AG08396 (cell line): ENCODE data around the gene ROR2.
"Not testable (repeated sequence)": the region's sequence is repeated elsewhere in the genome, so short reads cannot be mapped to it uniquely, and the experiment has no call there.

ENCODE experiments used
- DNase-seq: peaks from one replicate; pipeline ENCODE4 v3.0.0; 2012; ENCODE audit warnings: low spot score, mixed read lengths

ROR2 gene

DNA sequence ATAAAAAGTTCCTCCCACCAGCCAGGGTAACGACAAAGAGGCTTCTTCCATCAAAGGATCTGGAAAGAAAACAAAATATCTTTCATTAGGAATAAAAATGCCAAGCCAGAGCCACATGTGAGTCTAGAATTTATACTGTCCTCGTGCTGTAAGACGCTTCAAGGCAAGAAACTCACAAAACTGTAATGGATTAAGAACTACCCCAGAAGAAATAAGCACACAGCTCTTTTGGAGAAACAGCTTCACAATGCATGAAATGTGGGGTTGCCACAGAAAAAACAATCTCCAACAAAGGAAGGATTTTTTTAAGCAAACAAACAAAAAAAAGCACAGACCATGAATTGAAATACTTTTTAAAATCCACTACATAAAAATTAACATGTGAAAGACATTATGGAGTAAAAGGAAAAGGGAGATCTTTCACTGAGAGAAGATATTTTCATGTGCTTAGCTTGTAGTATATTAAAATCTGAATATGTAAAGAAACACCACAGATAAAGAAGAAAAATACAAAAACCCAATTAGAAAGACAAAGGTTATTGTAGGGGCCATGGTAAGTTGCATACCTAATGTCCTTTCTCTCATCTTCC is 385.9 kb downstream of the ROR2 start:
- DNase-seq = no peak

DNA sequence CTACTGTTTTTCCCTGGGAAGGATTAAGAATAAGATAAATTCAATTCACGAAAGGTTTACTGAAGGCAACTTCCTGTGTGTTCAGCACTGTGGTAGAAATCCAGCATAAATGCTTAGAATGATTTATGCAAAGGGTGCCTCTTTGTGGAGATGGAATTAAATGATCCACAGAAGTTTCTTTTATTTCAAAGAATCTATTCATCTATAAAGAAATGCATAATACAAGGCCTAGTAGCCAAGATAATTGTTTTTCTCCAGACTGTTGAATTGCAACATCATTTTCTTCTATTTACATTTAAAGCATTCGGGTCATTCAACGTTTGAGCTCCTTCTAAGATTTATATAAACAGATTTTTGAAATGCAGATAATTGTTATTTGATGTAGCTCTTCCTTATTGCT is 387.6 kb downstream of the ROR2 start:
- no peak for DNase-seq

DNA sequence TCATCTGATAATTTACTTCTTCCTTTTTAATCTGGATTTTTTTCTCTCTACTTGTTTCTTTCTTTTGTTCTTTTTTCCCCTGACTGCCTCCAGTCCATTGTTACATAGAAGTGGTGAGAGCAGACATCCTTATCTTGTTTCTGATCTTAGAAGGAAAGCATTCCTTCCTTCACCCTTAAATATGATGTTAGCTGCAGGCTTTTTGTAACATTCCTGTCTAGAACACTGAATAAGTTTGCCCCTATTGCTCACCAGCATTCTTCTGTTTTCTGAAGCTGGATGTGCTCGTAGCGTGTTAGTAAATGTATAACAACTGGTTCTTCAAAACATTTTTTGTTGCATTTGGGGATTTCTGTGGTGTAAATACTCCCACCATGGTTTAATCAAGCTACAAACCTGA is 389.7 kb downstream of the ROR2 start:
- no peak for DNase-seq

DNA sequence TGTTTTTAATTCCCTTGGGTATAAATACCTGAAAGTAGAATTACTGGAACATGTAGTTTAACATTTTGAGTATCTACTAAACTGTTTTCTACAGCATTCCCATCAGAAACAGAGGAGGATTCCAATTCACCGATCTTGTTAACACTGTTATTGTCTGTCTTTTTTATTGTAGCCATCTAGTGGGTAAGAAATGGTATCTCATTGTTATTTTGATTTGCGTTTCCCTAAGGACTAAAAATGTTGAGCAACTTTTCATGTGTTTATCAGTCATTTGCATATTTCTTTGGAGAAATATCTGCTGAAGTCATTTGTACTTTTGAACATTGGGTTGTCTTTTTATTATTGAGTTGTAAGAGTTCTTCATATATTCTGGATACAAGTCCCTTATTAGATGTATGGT is 391.1 kb downstream of the ROR2 start:
- DNase-seq = no peak

DNA sequence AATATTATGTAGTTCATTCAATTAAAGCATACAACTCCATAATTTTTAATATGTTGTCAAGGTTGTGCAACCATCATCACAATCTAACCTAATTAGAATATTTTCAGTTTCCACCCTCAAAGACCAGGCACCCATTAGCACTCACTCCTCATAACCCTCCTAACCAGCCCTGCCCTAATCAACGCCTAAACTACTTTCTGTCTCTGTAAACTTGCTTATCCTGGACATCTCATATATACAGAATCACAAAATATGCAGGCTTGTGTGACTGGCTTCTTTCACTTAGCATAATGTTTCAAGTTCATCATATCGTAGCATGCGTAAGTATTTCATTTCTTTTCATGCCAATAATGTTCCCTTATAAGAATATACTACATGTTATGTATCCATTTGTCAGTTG is 391.6 kb downstream of the ROR2 start:
- DNase-seq = no peak

DNA sequence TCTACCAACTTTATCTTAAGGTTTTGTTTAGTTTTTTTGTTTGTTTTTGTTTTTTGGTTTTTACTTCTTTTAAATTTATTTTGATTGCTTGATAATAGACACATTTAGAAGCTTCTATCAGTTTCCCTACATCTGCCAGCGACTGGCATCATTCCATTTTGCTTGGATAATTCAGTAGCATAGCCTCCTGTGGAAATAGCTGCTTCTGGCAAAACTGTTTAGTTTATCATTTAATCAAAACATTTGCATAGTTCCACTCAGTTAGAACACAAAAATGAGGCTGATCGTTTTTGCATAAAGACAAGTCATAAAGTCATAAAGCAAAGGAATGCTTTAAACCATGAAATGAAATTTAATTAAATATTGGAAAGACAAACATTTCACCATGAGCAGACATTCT is 392.7 kb downstream of the ROR2 start:
- DNase-seq = no peak

DNA sequence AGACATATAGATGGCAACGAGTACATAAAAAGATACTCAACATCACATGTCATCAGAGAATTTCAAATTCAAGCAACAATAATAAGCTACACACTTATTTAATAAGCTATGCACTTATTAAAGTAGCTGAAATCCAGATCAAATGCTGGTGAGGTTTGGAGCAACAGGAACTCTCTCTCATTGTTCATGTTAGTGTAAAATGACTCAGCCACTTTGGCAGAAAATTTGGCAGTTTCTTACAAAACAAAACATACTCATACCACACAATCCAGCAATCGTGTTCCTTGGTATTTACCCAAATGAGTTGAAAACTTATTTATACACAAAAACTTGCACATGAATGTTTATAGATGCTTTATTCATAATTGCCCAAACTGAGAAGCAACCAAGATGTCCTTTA is 394.9 kb downstream of the ROR2 start:
- DNase-seq = no peak

DNA sequence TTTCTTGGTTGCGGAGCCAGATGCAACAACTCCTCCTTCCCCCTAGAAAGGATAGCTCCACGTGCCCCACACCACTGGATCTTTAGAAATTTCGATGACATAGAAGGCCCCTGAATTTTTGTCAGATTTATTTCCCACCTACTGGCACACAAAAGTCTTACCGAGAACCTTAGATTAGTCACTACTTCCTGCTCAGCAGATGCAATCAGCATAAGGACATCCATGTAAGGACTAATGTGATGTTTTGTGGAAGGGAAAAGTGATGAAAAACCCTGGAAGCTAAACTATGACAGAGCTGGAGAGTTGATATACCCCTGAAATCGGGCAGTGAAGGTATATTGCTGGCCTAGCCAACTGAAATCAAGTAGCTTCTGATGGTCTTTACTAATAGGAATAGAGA is 400.9 kb downstream of the ROR2 start:
- no peak for DNase-seq

DNA sequence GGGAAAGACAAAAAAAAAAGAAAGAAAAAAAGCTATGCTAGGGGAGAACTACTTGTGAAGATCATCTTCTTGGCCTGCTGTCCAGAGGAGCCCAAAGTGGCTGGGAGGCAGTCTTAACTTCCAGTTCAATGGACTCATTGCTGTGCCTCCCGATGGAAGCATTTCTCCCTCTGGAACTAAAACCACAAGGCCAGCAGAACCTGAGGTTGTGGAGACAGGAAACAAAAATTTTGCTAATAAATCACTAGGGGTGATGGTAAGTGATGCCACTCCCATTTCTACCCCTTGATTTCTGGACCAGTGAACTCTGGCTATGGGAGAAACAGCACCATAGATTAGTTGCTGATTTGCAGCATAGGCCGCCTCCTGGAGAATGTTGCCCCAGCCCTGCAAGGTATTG is 402.9 kb downstream of the ROR2 start:
- no peak for DNase-seq

DNA sequence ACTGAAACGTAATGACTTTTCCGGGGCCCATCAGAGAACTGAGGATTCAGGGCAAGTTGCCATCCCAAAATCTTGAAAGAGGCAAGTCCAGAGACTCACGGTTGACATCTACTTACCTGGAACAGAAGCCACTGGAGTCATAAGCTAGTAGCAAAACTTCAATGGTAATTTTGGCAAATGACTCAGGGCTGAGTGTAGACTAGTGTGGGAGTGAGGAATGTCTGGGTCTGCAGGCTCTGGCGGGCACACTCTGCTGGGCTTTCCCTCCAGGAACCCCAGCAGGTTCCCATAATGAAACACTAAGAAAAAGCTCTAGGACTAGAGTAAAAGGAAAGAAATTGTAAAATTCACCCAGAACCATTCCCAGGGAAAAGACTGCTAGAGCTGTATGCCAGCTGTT is 403.5 kb downstream of the ROR2 start:
- peak; percentile 23 for DNase-seq

DNA sequence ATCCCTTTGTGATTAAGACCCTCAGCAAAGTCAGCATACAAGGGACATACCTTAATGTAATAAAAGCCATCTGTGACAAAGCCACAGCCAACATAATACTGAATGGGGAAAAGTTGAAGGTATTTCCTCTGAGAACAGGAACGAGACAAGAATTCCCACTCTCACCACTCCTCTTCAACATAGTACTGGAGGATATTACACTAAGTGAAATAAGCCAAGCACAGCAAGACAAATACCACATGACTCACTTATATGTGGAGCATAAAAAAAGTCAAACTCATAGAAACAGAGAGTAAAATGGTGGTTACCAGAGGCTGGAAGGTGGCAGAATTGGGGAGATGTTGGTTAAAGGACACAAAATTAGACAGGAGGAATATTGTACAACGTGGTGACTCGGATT is 408.3 kb downstream of the ROR2 start:
- no peak for DNase-seq

DNA sequence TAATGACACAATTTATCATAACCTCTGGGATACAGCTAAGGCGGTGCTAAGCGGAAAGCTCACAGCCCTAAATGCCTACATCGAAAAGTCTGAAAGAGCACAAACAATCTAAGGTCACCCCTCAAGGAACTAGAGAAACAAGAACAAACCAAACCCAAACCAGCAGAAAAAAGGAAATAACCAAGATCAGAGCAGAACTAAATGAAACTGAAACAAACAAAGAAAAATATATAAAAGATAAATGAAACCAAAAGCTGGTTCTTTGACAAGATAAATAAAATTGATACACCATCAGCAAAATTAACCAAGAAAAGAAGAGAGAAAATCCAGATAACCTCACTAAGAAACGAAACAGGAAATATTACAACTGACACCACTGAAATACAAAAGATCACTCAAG is 409.5 kb downstream of the ROR2 start:
- DNase-seq = not testable (repeated sequence)

DNA sequence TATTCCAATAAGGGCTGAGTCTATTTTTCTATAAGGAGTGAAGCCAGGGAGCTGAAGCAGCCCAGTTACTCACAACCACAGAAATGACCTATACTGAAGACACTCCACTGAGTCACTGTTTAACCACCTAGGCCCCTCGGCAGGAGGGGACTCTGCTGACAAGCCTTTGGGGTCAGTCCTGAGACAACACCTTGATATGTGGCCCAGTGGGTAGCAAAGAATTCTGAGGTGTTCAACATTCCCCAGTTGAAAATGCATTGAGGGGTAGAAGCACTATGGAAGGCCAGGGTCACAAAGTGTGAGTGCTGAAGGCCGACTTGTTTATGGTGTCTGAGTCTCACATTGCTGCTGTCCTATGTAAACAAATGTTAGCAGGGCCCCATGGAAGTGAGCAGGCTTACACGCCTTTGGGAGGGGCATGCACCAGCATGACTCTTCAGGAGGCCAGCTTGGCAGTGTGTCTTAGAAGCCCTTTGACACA is 413.8 kb downstream of the ROR2 start:
- peak; percentile 50 for DNase-seq

DNA sequence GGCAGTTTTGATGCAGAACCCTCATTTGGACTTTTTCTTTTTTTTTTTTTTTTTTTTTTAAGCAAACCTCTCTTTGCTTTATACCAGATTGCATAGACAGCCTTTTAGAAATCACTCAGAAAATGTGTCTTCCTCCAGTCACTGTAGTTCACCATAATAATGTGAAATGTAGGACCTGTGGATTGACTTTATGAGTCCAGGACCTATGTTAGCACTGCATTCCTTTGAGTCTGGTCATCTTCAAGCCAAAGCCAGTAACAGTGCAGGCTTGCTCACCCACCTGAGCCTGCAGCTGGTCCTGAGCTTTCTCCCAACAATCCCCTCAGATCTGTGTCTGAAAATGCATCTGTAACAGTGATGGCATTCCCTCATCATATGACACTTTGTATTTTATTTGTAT is 415.7 kb downstream of the ROR2 start:
- no peak for DNase-seq

DNA sequence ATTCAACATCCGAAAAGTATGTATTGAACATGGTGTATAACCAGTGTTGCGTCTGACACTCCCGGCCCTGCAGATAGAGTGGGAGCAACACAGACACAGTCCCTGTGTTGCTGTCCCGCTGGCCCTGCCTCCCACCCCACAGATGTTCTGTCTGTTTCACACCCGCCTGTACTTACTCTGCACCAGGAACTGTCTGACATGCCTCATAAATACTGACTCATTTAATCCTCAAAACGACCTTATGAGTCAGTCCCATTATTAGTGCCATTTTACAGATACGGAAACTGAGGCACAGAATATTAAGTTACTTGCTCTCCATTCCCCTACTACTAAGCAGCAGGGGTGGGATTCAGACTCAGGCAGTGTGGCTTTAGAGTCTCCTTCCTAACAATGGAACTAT is 416.6 kb downstream of the ROR2 start:
- DNase-seq = no peak

DNA sequence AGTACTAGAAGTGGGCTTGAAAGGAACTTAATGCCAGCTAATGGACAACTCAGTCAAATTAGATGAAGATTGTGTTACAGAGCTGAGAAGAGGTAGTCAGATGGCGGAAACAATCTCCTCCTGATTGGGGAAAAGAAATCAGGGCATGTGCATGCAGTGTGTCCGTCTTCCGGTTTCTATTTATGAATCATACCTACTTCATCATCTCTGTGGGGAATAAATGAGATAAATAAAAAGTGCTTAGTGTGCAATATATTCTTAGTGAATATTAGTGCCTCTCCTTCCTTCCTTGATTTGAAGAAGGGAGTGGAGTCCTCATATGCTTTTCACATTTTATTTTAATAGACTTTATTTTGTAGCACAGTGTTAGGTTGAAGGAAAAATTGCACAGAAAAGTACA is 417.7 kb downstream of the ROR2 start:
- DNase-seq = no peak

DNA sequence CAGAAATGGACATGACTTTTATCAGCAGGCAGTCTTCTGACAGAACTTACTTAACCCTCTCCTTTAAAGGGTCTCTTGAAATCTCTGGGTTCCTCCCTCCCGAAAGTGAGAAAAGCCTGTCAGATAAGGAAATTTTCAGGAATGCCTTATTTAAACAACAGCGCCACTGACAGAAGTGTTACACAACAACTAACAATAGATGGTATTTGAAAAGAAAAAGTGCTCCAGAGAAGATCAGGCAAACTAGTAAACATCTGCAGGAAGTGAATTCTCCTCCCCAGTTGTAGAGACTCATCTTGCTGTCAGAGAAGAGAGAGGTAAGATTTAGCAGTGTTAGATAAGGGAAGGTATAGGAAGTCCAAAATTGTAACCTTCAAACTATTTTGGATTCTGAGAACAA is 419.2 kb downstream of the ROR2 start:
- no peak for DNase-seq

DNA sequence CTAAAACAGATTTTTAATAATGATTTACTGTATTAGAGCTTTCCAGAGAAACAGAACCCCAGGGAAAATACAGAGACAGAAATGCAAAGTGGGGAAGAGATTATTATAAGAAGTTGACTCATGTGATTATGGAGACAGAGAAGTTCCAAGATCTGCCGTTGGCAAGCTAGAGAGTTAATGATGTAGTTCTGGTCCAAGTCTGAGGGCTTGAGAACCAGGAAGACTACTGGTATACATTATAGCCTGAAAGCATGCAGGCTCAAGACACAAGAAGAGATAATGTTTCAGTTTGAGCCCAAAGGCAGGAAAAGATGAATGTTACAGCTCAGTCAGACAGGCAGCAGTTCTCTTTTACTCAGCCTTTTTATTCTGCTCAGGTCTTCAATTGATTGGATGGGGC is 427.5 kb downstream of the ROR2 start:
- no peak for DNase-seq

DNA sequence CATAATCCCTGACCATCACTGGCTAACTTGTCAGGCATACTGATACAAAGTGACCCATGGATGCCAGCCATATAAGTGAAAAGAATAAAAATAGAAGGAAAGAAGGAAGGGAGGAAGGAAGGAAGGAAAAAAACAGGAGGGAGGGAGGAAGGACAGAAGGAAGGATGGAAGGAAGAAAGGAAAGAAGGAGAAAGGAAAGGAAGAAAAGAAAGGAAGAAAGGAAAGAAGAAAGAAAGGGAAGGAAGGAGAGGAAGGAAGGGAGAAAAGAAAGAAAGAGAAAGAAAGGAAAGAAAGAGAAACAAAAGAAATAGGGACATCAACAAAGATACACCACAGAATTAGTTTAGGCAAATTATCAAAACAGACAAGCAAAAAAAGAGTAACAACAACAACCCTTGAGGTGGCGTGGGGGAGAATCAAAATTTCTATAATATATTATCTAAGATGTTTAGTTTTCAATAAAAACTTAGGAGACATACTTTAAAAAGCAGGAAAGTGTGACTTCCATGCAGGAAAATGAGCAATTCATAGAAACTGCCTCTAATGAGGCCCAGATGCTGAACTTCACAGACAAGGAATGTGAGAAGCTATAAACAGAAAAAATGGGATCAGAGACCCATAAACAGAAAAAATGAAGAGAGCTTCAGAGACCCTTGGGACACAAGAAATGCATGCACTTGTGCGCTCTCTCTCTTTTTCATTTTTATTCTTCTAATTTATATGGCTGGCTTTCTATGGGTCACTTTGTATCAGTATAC is 430.3 kb downstream of the ROR2 start:
- DNase-seq = no peak

DNA sequence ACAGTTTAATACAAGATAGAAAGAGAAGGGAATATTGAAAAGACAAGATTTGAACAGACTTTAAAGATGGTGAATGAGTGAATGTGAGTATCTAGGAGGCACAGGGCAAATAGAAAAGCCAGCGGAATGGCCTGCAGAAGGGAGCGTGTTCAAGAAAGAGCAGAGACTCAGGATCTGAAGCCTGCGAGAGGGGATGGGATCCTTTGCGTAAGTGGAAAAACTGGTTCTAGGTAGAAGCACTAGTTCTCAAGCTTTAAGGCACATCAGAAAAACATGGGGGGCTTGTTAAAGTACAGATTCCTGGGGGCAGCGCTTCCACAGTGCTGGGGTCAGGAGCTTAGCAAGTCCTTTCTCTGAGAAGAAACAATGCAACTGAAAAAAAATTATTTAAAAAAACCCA is 431.6 kb downstream of the ROR2 start:
- no peak for DNase-seq

DNA sequence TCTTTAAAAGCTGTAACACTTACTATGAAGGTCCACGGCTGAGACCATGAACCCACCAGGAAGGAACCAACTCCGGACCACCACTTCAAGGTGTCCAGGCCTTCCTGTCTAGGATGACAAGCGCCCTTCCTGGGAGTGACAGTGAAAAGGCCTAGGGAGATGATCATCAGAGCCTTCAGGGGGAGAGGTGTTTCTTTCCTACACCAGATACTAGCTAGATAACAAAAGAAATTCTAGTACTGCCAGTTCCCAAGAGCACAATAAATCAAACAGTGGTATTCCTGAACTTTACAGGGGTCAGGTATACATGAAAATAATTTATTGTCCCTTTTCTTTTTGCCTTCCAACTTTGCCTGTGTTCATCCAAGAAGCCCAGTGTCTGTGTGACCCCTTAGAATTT is 432.2 kb downstream of the ROR2 start:
- no peak for DNase-seq

DNA sequence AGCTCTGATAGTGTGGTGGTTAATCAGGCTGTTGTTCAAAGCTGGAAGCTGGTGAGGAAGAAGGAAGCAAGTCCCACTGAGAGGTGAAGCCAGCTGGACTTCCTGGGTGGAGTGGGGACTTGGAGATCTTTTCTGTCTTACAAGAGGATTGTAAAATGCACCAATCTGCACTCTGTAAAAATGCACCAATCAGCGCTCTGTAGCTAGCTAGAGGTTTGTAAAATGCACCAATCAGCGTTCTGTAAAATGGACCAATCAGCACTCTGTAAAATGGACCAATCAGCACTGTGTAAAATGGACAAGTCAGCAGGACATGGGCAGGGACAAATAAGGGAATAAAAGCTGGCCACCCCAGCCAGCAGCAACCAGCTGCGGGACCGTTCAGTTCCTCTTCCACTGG is 432.7 kb downstream of the ROR2 start:
- not testable (repeated sequence) for DNase-seq

DNA sequence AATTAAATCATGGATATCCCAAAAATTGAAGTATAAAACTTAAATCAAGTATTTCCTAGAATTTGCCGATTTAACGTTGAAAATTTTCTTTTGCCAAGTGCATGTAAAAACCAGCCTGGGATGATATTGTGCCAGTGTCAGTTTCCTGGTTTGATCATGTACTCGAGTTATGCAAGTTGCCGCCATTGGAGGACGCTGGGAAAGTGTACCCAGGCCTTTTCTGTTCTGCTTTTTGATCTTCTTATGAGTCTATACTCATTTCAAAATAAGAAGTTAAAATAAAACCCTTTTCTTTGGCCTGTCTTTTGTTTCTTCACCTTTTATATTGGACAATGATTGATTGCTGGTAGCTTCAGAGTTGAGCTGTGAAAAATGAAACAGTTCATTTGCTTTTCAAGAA is 433.3 kb downstream of the ROR2 start:
- DNase-seq = no peak

DNA sequence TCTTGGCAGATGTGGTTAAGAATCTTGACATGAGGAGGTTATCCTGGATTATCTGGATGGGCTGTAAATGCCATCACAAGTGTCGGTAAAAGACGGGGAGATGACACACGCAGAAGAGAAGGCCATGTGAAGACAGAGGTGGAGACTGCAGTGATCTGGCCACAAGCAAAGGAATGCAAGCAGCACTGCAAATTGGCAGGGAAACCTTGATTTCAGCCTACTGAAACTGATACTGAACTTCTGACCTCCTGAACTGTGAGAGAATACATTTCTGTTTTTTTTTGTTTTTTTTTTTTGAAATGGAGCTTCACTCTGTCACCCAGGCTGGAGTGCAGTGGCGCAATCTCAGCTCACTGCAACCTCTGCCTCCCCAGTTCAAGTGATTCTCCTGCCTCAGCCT is 433.9 kb downstream of the ROR2 start:
- no peak for DNase-seq
